ENCODE results near the gene RGP1. TPM values are rescaled to one million over a fixed set of nuclear protein-coding genes. Genes with fewer than 3 reads are reported as not detected.
A peak's percentile ranks its signal among the peaks of the same experiment; 100 is the strongest.

Gene RGP1
- total and polyA plus RNA-seq, 9 of the 15 experiments (the other 6 are each of a cell fraction or from before 2014, with no cell fraction given), result 0.42 to 13.8 (median 6.7) TPM

GRCh38 chr9:35755071-35755470 lies 6.0 kb downstream of the RGP1 start (continued):
- TF ChIP-seq CHD7 (IDR thresholded peaks at IDR 0.05; ENCODE audit: low read depth, low read length) (no peak), ZBTB34 (CRISPR knock-in tag; IDR thresholded peaks at IDR 0.05) (no peak), HOMEZ (CRISPR knock-in tag; IDR thresholded peaks at IDR 0.05) (no peak), HDAC6 (IDR thresholded peaks at IDR 0.05; ENCODE audit: low read depth, low read length) (no peak), POLR2AphosphoS5 (IDR thresholded peaks at IDR 0.05; ENCODE audit: control insufficient read depth, insufficient read depth, low read depth, low read length) (no peak), E4F1 (CRISPR knock-in tag; IDR thresholded peaks at IDR 0.05; ENCODE audit: borderline replicate concordance) (no peak), CBX1 (IDR thresholded peaks at IDR 0.05; ENCODE audit: low read depth) (no peak), CBFA2T3 (IDR thresholded peaks at IDR 0.05) (peak; percentile 15; the same call in 1 of the 2 replicates), NCOA4 (IDR thresholded peaks at IDR 0.05; ENCODE audit: partially characterized antibody) (no peak), NBN (IDR thresholded peaks at IDR 0.05; ENCODE audit: low read depth) (no peak), TBL1XR1 (IDR thresholded peaks at IDR 0.05; ENCODE audit: low read length in 2 of 2) (no peak), GTF2E2 (tag; IDR thresholded peaks at IDR 0.05) (no peak)
